Activated CD8-positive, alpha-beta T cell treated with anti-CD3 and anti-CD28 coated beads for 36 hours (primary cell): ENCODE measurements around the gene SLCO2A1. TPM values are rescaled to one million over a fixed set of nuclear protein-coding genes. Genes with fewer than 3 reads are reported as not detected.
A peak's percentile ranks its signal among the peaks of the same experiment; 100 is the strongest.

Source experiments
- ATAC-seq: fragments of 200-7000 bp; cut with Tn5 transposase; one replicate; pipeline ENCODE4 v1.10.0; 2021; ENCODE audit warnings: mild to moderate bottlenecking, moderate library complexity
- CTCF ChIA-PET: fragments of 350-600 bp; sonication (Branson Sonifier 250); formaldehyde crosslinking; loops from one replicate; lab custom pipeline; 2021; ENCODE audit warnings: antibody characterized with exemption; lab: Charles Lee
- POLR2A ChIA-PET: fragments of 350-600 bp; sonication (Branson Sonifier 250); formaldehyde crosslinking; loops from one replicate; lab custom pipeline; 2021; ENCODE audit warnings: antibody characterized with exemption; lab: Charles Lee
- DNase-seq: peaks from one replicate; pipeline ENCODE4 v3.0.0-alpha.2; 2020
- H3K27ac Mint-ChIP-seq: one replicate; pipeline ENCODE4 v1.8.0; 2021; ENCODE audit warnings: mild to moderate bottlenecking, mixed read lengths
- H3K27me3 Mint-ChIP-seq: one replicate; pipeline ENCODE4 v1.8.0; 2021; ENCODE audit warnings: mixed read lengths
- H3K36me3 Mint-ChIP-seq: one replicate; pipeline ENCODE4 v1.8.0; 2021; ENCODE audit warnings: low read depth, mixed read lengths
- H3K4me1 Mint-ChIP-seq: one replicate; pipeline ENCODE4 v1.8.0; 2021; ENCODE audit warnings: low read depth, mixed read lengths
- H3K4me3 Mint-ChIP-seq: one replicate; pipeline ENCODE4 v1.8.0; 2021; ENCODE audit warnings: mild to moderate bottlenecking, moderate library complexity, mixed read lengths
- H3K9me3 Mint-ChIP-seq: one replicate; pipeline ENCODE4 v1.8.0; 2021; ENCODE audit warnings: mixed read lengths
- CTCF ChIP-seq: fragments of 200-600 bp; IDR thresholded peaks from one replicate; pipeline ENCODE4 v1.8.0; 2022; ENCODE audit warnings: antibody characterized with exemption, mild to moderate bottlenecking
- intact Hi-C: fragments of 100-400 bp; cut with micrococcal nuclease; formaldehyde crosslinking; loops from one replicate; pipeline ENCODE4 v1.10.0; 2022
- total RNA-seq, 2 experiments: library from RNA; stranded (reverse); gene quantifications; one replicate each; pipeline ENCODE4 v1.2.3, GENCODE V29; 2021

The SLCO2A1 gene
- total RNA-seq, 2 experiments from 2014 or later: not detected

DNA sequence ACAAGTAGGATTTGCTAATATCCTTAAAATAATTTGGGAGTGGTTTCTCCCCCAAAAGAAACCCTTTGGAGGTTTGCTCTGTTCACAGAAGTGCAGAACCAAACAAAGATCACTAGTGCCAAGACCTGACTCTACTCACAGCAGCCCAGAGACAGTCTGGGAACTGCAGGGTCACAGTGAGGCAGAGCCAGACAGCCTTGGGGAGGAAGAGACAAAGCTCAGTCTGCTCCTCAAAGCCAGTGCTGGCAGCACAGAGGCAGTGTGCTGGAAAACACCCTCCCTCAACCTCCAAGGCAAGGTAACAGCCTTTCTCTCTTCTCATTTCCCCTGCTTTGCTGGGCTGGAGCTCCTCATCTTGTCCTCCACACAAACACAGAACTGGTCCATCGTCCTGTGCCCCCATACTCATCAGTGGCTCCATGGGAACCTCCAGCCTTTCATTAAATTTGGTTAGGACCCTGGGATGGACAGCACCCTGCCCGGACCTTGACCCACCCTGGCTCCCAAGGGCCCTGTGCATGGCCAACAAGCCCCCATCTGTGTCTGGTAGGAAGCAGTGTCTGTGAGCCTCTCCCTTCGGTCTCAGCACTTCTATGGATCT, 146.6 kb downstream of the SLCO2A1 start:
- Mint-ChIP-seq H3K4me1 (peaks cover 16% of the 10 kb centered on the region), H3K9me3 (peaks cover 3% of the 10 kb centered on the region), H3K36me3 (no peaks in the 10 kb centered on the region), H3K27ac (peak overlapping the region; percentile 35), H3K4me3 (no peak overlapping the region), H3K27me3 (peaks cover 5% of the 10 kb centered on the region)
- ChIA-PET CTCF (no interaction called here), POLR2A (no interaction called here)
- intact Hi-C loops: no loop called here
- ATAC-seq: no peak
- no peak for TF ChIP-seq CTCF
- DNase-seq: no peak

DNA sequence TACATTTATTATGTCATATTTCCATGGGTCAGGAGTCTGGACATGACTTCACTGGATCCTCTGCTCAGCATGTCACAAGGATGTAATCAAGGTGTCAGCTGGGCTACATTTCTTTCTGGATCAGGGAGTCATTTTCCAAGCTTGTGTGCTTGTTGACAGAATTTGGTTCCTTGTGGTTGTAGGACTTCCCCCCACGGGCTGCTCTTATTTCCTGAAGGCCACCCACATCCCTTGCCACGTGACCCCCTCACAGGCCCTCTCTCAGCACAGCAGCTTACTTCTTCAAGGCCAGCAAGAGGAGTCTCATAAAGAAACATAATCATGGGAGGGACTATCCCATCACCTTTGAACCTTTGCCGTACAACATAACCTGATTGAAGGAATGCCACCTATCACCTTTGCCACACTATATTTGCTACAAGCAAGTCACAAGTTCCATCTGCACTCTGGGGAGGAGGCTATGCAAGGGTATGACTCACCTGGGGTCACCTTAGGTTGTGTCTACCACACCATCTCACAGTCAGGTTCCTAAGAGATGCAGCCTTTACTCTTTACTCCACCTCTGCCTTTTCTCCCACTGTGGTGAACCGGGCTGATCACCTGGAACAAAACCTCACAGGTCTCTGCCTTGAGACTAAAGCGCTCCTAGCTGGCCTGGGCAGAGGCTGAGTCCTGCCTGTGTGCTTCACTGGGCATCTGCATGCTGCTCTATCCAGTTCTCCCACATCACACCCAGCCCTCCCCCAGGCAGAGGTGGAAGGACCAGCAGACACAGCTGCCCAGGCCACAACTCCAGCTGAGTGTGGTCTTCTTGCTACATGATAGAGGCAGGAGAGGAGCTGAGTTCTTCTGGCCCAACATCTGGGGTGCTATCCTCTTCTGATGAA, 147.5 kb downstream of the SLCO2A1 start:
- ATAC-seq (peak; percentile 83), DNase-seq (peak; percentile 52)
- H3K4me1 Mint-ChIP-seq: peaks cover 16% of the 10 kb centered on the region
- no peak for TF ChIP-seq CTCF
- peak overlapping the region; percentile 50 for H3K27ac Mint-ChIP-seq
- no peak overlapping the region for H3K4me3 Mint-ChIP-seq
- ChIA-PET POLR2A (no interaction called here), CTCF (no interaction called here)
- H3K36me3 Mint-ChIP-seq: no peaks in the 10 kb centered on the region
- intact Hi-C loops: no loop called here
- H3K9me3 Mint-ChIP-seq: peaks cover 7% of the 10 kb centered on the region
- peaks cover 5% of the 10 kb centered on the region for H3K27me3 Mint-ChIP-seq

DNA sequence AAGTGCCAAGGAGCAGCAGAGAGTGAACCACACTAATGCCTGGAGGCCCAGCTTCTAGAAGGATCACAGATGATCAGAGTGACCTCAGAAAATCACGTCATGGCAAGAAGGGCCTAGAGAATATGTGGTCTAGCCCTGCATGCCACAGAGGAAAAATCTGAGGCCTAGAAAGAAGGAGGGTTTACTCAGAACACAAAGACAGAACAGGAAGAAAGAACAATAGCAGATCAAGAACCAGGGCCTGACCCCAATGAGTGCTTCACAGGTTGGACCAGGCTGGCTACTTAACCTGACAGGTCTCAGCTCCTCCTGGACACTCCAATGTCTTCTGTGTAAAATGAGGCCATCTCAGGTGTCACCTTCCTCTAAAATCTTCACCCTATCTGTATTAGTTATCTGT, 148.2 kb downstream of the SLCO2A1 start:
- DNase-seq (peak; percentile 19), ATAC-seq (no peak)
- H3K4me3 Mint-ChIP-seq: no peak overlapping the region
- ChIA-PET CTCF (no interaction called here), POLR2A (no interaction called here)
- peak overlapping the region; percentile 39 for H3K27ac Mint-ChIP-seq
- peaks cover 5% of the 10 kb centered on the region for H3K27me3 Mint-ChIP-seq
- peaks cover 11% of the 10 kb centered on the region for H3K9me3 Mint-ChIP-seq
- no peaks in the 10 kb centered on the region for H3K36me3 Mint-ChIP-seq
- no peak for TF ChIP-seq CTCF
- intact Hi-C loops: no loop called here
- peaks cover 16% of the 10 kb centered on the region for H3K4me1 Mint-ChIP-seq

- ChIA-PET POLR2A (no interaction called here), CTCF (no interaction called here)
- Mint-ChIP-seq H3K4me1 (peaks cover 16% of the 10 kb centered on the region), H3K4me3 (no peak overlapping the region), H3K9me3 (peaks cover 11% of the 10 kb centered on the region), H3K36me3 (no peaks in the 10 kb centered on the region), H3K27me3 (peaks cover 5% of the 10 kb centered on the region), H3K27ac (peak overlapping the region; percentile 39)
- no peak for TF ChIP-seq CTCF
- intact Hi-C loops: no loop called here
- ATAC-seq (no peak), DNase-seq (no peak)
Measured at GRCh38 chr3:133880886-133881455, 148.8 kb downstream of the SLCO2A1 start.

- intact Hi-C loops: no loop called here
- ChIA-PET POLR2A (no interaction called here), CTCF (no interaction called here)
- peaks cover 5% of the 10 kb centered on the region for H3K27me3 Mint-ChIP-seq
- DNase-seq (peak; percentile 35), ATAC-seq (peak; percentile 55)
- H3K36me3 Mint-ChIP-seq: no peaks in the 10 kb centered on the region
- peaks cover 11% of the 10 kb centered on the region for H3K9me3 Mint-ChIP-seq
- H3K4me3 Mint-ChIP-seq: no peak overlapping the region
- H3K27ac Mint-ChIP-seq: peak overlapping the region; percentile 39
- H3K4me1 Mint-ChIP-seq: peaks cover 16% of the 10 kb centered on the region
- TF ChIP-seq CTCF: no peak
Measured at GRCh38 chr3:133880287-133880686, 149.4 kb downstream of the SLCO2A1 start.
